SH-SY5Y (cell line): Measurements from ENCODE around the gene SSR4.

Source experiments
- GATA2 ChIP-seq: IDR thresholded peaks from 2 replicates; pipeline ENCODE4 v1.6.1; 2011; ENCODE audit warnings: mild to moderate bottlenecking, low read depth, low read length
- GATA3 ChIP-seq: IDR thresholded peaks from 2 replicates; pipeline ENCODE4 v1.6.1; 2011; ENCODE audit warnings: low read depth, mild to moderate bottlenecking, low read length, moderate library complexity

DNA sequence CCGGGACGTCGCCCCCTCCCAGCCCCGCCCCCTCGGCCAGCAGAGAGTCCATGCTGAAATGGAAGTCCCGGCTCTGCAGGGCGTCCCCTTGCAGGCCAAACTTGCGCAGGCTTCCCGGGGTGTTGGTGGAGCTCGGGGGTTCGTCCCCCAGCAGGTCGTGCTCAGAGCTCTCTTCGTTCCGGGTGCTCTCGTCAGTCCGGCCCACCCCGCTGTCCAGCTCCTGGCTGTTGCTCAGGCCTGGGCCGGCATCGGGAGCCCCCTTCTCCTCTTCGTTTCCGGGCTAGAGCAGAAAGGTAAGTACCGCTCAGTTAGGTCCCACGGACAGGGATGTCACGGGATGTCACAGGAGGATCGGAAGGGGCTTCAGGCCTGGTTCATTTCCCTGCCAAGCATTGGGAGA is 10.2 kb downstream of the SSR4 start:
- no peak for TF ChIP-seq GATA2
- TF ChIP-seq GATA3: no peak
